ENCODE measurements around the gene SOAT2.

The SOAT2 gene

GRCh38 chr12:53102883-53103807 is at the start of gene SOAT2:
Gene SOAT2 (plus strand): TSS chr12:53103486. CDS start chr12:53103578, 92 bp downstream.
- no peak for DNase-seq (ENCODE audit: low read depth)

GRCh38 chr12:53054112-53054878 is 49.0 kb upstream of the SOAT2 start:
- no peak for DNase-seq (ENCODE audit: low read depth)

GRCh38 chr12:53055471-53056266 is 47.6 kb upstream of the SOAT2 start:
- no peak for DNase-seq (ENCODE audit: low read depth)

DNA sequence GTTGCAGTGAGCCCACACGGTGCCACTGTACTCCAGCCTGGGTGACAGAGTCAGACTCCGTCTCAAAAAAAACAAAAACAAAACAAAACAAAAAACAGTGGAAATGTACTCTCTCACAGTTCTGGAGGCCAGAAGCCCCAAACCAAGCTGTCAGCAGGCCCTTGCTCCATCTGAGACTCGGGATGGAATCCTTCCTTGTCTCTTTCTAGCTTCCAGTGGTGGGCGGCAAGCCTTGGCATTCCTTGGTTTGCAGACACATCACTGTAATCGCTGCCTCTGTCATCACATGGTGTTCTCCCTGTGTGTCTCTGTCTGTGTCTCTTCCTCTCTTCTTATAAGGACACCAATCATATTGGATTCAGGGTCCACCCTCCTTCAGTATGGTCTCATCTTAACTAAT is 47.0 kb upstream of the SOAT2 start:
- DNase-seq (ENCODE audit: low read depth) = no peak

GRCh38 chr12:53056901-53057300 is 46.4 kb upstream of the SOAT2 start:
- no peak for DNase-seq (ENCODE audit: low read depth)

GRCh38 chr12:53057816-53058500 is 45.3 kb upstream of the SOAT2 start:
- DNase-seq (ENCODE audit: low read depth) = no peak

DNA sequence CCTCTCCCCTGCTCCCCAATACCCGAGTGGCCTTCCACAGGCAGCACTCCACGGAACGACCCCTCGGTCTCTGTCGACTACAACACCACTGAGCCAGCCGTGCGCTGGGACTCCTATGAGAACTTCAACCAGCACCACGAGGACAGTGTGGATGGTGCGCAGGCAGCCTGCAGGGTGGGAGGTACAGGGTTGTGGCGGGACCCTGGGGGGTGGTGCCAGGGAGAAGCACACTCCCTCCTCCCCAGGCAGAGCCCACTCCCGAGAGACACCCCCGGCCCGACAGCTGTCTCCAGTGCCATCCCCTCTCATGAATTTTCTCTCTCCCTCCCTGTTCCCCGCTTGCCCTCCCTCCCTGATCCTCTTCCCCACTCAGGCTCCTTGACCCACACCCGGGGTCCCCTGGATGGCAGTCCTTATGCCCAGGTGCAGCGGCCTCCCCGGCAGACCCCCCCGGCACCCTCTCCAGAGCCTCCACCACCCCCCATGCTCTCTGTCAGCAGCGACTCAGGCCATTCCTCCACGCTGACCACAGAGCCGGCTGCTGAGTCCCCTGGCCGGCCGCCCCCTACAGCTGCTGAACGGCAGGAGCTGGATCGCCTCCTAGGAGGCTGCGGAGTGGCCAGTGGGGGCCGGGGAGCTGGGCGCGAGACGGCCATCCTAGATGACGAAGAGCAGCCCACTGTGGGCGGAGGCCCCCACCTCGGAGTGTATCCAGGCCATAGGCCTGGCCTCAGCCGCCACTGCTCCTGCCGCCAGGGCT is 44.4 kb upstream of the SOAT2 start:
- DNase-seq (ENCODE audit: low read depth) = no peak

- DNase-seq (ENCODE audit: low read depth) = no peak
These were observed 43.7 kb upstream of the SOAT2 start for GRCh38 chr12:53059434-53060063.

DNA sequence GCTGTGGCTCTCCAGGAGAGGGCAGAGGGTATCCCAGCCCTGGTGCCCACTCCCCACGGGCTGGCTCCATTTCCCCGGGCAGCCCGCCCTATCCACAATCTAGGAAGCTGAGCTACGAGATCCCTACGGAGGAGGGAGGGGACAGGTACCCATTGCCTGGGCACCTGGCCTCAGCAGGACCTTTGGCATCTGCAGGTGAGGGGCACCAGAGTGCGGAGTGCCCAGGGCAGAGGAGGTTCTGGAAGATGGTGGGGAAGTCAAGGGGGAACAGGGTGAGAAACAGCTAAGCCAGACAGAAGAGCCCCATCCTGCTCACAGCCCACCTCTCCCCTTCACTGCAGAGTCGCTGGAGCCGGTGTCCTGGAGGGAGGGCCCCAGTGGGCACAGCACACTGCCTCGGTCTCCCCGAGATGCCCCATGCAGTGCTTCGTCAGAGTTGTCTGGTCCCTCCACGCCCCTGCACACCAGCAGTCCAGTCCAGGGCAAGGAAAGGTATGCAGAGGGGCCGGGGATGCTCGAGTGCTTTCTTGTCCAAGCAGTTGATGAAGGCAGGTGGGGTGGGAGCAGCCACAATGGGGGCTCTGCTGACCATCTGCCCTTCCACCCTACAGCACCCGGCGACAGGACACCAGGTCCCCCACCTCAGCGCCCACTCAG is 43.1 kb upstream of the SOAT2 start:
- no peak for DNase-seq (ENCODE audit: low read depth)

DNA sequence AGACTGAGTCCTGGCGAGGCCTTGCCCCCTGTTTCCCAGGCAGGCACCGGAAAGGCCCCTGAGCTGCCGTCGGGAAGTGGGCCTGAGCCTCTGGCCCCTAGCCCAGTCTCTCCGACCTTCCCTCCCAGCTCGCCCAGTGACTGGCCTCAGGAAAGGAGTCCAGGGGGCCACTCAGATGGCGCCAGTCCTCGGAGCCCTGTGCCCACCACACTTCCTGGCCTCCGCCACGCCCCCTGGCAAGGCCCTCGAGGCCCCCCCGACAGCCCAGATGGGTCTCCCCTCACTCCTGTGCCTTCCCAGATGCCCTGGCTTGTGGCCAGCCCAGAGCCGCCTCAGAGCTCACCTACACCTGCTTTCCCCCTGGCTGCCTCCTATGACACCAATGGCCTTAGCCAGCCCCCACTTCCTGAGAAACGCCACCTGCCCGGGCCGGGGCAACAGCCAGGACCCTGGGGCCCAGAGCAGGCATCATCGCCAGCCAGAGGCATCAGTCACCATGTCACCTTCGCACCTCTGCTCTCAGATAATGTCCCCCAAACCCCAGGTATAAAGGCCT is 42.5 kb upstream of the SOAT2 start:
- no peak for DNase-seq (ENCODE audit: low read depth)

GRCh38 chr12:53061404-53062010 is 41.8 kb upstream of the SOAT2 start:
- no peak for DNase-seq (ENCODE audit: low read depth)

DNA sequence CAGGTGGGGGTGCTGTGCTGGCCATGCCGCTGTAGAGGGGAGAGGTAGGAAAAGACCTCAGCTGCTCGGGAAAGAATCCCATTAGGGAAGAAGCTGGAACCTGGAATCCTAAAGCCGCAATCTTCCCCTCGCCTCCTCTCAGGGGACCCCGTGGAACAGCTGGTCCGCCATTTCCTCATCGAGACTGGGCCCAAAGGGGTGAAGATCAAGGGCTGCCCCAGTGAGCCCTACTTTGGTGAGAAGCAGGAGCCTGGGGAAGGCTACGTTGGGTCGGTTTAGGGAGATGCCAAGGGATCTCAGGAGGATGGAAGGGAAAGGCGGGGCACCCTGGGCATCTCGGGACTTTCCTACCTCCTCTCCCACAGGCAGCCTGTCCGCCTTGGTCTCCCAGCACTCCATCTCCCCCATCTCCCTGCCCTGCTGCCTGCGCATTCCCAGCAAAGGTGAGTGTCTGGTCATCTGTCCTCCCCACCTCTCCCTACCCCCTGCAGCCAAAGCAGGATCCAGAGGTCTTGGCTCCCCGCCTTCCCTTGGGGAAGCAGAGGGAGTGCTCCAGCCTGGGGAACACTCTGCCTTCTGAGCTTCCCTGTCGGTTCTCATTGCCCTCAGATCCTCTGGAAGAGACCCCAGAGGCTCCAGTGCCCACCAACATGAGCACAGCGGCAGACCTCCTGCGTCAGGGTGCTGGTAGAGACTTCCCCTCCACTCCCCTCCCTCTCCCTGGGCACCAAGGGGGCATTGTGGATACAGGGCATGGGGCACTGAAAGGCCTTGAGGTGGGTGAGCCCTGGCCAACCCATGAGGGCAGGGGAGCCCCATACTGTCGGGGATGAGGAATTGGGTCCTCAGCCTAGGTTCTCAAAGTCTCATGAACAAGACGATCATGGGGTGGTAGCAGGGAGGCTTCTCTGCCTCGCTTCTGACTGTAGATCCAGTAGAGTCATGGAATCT is 41.0 kb upstream of the SOAT2 start:
- no peak for DNase-seq (ENCODE audit: low read depth)

DNA sequence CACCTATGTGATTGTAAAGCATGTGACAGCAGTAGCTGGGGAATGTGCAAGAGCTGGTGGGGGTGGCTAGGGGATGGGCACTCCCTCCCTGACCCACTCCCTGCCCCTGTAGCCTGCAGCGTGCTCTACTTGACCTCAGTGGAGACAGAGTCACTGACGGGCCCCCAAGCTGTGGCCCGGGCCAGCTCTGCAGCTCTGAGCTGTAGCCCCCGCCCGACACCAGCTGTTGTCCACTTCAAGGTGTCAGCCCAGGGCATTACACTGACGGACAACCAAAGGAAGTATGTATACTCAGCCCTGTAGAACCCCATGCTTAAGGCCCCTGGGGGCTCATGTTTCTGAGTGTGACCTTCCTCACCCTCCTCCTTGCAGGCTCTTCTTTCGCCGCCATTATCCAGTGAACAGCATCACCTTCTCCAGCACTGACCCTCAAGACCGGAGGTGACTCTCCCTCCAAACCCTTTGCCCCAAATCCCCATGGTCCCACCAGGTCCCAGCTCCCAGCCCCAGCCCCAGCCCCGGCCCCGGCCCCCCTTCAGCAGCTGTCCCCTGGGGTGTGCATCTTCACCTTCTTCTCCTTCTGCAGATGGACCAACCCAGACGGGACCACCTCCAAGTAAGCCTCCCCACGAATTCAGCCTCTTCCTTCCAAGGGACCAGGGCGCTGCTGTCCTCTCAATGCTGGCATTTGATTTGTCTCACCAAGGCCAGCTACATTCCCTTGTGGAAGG is 40.1 kb upstream of the SOAT2 start:
- no peak for DNase-seq (ENCODE audit: low read depth)

DNA sequence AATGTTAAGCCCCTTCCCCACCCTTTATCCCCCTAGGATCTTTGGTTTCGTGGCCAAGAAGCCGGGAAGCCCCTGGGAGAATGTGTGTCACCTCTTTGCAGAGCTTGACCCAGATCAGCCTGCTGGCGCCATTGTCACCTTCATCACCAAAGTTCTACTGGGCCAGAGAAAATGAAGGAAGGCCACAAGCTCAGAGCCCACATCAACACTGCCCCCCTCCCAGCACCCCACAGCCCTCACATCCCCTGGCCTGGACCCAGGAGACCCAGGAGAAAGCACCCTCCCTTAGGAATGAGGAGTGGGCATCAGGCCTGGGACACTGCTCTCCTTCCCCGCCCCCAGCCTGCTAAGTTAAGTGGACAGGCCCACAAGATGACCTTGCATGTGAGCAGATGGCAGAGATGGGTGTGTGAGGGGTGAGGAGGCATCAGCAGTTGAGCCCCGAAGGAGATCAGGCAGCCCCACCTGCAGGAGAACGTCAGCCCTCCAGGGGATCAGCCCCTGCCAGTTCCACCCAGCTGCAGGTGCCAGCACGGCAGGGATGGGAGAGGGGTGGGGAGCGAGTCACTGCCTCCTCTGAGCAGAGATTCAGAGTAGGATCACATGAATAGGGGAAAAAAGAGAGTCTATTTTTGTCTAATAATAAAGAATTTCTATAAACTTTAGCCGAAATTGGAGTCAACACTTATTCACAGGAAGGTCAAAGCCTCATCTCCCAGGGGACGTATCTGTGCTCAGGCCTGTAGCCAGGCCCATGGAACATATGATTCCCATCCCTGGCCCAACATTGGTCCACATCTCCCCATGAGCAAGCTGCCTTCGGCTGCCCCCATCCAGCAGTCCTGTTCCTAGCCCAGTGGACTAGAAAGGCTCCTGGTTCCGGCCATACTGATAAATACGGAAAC is 39.3 kb upstream of the SOAT2 start:
- no peak for DNase-seq (ENCODE audit: low read depth)

DNA sequence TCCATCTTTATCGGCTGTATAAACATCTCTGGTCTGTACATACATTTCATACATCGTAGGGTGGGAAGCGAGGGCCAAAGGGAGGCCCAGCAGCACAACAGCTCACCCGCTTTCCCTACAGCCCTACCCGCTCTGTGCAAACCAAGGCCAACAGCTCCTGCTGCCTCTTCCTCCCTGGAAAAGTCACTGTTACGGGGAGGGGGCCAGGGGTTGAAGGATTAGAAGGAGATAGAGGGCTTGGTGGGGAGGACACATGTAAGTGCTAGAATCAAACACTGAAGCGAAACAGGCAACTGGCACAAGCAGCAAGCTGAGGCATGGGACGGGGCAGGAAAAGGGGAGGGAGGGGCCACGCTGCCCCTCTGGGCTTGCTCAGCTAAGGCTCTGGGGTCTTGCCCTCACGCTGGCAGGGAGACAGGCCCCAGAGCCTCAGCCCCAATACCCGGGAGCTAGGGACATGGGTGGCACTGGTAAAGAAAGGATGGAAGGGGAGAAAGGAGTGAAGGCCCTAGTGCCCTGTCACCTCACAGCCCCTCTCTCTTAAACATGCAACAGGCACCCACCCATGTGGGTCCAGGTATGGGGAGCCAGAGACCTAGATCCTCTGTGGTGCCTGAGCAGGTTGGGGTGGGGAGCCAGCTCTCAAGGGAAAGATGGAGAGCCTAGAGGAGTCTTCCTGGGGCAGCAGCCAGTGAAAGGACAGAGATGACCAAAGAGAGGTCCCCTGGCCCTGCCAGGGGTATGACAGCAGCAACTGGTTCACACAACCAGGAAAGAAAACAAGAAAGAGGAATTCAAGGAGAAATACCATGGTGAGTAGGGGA is 38.5 kb upstream of the SOAT2 start:
- DNase-seq (ENCODE audit: low read depth) = no peak

All from GM04503 (cell line).